Right lung (tissue), 5 donors: ENCODE measurements around the gene LARP6. TPM values are rescaled to one million over a fixed set of nuclear protein-coding genes. Genes with fewer than 3 reads are reported as not detected.

Source experiments
- DNase-seq, 2 donors: peaks; one replicate each; pipeline ENCODE4 v3.0.0-alpha.2; 2013
- polyA plus RNA-seq, 5 donors: library from polyadenylated mRNA; unstranded; fragments of 120-200 nt; gene quantifications; one replicate each; pipeline versions ENCODE4 v1.2.1 to v1.2.3, GENCODE V29; 2013; ENCODE audit warnings: inconsistent platforms in 1 of 5, low replicate concordance in 1 of 5; ENCODE audit not compliant: insufficient read length in 5 of 5, insufficient read depth in 1 of 5

LARP6 gene
- polyA plus RNA-seq, 5 donors = 14.8 to 17.3 (median 15.1) TPM

DNA sequence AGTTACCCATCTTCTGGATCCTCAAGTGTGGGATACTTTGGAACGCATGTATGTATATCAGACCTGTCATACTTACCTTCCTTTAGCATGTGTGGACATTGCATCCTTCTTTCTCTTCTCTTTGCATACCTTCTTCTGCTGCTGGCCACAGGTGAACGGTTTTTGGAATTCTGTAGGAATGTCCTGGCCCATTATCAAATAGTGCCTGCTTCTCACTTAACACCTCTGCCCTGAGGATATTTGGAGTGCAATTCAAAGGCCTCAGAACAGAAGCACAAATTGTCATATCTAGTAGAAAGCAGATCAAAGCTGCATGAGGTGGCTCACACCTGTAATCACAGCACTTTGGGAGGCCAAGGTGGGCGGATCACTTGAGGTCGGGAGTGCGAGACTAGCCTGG is 56.5 kb downstream of the LARP6 start:
- DNase-seq = no peak

DNA sequence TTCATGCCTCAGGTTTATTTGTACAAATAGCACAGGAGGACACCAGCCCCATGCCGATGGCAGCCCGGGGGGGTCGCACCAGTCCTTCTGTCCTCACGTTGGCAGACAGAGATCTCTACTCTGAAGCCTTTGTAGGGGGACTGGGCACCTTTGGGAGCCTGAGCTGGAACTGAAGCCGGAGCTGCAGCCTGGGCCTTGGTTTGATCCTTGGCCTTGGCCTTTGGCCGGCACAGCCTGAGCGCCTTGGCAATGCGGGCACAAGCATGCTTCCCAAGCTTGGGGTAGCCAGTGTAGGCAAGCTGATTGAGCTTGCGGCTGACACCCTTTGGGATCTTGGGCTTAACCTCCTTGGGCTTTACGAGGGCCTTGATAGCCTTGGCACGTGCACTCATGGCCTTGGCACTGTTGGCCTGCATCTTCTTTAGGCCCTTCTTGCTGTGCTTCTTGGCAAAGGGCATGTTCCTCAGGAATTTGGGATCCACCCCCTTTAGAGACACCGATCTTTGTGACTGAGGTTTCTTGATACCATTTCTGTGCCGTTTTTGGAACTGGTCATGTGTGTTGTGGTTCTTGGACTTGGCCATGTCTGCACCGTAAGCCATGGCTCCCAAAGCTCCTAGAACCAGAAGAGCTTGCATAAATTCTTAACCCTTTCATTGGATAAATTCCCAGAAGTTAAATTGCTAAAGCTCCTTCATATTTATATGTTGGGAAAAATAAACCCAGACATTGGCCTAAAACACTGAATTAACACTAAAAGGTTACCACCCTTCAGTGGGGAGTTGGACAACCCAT is 57.2 kb downstream of the LARP6 start:
- no peak for DNase-seq

DNA sequence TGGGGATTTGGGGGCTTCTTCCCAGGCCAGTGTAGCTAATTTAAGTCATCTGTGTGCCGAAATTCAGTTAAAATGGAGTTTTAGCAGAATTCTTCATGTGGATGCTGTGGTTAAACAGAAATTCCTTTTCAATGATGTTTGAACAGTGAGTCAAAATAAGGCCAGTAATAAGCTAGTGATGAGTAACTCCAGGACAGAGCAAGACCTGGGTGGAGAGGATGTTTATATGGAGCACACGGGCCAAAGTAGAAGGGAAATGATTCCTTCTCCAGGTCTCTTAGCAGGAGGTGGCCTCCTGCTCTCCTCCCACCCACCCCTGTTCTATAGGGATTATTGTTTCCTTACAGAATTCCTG is 58.7 kb downstream of the LARP6 start:
- no peak for DNase-seq

DNA sequence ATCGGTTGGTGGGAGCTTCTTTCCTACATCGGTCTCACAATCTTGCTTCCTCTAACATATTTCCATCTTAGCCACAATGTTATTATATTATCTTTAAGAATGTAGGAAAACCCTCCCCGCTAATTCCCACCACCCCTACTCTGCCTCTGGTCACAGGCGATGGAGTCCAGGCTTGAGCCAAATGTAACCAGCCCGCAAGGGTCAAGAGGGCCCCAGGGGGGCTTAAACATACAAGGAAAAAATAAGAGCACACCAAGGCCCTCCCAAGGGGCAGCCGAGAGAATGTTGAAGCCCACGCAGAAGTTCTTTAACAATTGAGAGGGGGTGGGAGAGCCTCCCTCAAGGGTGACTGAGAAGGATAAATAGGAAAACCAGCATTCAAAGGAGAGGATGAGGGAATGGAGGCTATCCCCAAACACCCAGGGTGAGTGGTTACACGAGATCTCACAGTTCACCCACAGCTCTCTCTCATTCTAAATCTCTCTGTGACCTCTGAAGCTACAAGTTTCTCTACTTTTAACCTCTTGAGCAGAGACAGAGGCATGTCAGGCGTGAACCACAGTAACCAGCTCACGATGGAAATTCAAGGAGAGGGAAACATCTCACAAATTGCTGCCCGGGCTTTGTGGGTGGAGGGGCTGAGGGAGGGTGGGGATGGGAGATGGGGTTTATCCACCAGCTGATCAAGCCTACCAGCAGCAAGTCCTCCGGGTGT is 59.2 kb downstream of the LARP6 start:
- DNase-seq = no peak

DNA sequence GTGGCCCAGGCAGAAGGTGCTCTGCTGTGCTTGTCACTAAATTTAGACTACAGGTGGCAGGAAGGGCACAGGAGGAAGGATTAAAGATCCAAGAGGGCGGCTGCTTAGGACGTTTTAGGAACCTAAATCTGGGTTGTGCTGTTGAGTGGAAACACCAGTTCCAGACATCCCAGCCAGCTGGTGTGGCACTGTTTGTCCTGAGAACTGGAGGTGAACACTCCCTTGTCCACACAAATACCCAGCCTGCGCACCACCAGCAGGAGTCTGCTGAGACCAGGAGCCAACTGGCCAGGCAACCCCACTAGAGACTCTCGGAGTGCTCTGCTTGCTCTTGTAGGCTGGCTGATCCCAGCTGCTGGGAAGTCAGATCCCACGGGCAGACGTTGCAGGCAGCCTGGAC is 60.3 kb downstream of the LARP6 start:
- no peak for DNase-seq

DNA sequence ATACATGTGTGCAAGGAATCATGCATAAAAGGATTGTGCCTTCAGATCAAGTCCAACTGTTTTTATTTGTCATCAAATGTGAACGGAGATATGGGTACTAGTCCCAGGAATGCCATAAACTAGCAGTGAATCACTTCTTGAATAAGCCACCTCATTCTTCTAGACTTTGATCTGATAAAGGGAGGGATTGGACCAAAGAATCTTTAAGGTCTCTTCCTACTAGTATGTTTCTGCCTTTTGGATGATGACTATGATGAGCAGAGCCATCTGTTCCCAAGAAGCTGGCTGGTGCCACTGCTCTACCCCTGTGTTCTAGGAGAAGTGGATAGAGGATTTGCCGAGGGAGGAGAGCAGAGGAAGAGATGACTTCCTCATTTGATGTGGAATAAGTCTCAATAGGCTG is 61.8 kb downstream of the LARP6 start:
- no peak for DNase-seq

DNA sequence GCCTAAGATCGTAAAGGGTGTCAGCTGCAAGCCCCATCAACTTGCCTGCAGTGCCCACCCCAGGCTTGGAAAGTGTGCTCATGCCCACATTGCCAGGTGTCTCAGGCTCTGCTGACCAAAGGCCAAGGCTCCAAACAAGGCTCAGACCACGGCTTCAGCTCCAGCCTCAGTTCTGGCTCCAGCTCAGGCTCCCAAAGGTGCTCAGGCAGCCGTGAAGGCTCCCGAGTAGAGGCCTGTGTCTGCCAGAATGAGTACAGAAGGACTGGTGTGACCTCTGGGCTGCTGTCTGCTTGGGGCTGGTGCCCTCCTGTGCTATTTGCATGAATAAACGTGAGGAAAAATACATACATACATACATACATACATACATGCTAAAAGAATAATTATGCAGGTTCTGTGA is 62.7 kb downstream of the LARP6 start:
- no peak for DNase-seq

DNA sequence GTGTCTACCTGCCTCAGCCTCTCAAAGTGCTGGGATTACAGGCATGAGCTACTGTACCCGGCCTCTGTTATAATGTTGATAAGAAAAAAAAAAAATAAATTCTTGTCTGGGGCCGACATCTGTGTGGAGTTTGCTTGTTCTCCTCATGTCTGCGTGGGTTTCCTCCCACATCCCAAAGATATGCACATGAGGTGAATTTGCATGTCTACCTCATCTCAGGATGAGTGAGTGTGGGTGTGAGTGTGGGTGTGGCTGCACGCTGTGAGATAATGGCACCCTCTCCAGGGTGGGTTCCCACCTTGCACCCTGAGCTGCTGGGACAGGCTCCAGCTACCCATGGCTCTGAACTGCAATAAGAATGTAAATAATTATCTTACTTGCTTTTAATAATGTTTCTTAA is 64.7 kb downstream of the LARP6 start:
- no peak for DNase-seq

DNA sequence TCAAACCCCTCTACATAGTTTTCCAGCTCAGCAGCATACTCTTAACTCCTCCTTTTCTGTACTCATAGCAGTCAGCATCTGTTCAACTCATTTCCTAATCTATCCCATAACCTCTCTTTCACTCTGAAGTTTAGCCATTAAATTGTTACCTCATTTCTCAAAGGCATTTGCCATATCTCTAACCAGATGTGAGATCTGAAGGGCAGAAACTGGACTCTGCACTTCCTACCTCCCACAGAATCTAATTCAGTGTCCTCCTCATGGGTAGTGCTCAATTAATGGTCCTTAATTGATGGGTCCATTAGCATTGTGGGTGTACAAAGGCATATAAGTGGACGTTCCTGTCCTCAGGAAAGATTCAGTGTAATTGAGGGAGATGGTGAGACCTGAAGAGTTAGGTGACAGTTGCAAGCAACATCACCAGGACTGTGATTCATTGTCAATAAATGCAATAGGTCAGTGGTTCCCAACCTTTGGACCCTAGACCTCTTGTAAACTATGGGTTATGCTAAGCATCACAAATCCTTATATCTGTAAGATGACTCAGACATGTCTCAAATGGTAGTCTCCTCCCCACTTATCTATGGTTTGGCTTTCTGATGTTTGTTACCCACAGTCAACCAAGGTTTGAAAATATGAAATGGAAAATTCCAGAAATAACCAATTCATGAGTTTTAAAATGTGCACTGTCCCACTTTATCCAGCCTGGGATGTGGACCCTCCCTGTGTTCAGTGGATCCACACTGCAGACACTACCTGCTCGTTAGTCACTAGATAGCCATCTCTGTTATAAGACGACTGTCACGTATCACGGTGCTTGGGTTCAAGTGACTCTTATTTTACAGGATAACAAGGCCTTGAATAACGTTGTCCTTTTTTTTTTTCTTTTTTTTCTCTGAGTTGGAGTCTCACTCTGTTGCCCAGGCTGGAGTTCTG is 65.6 kb downstream of the LARP6 start:
- no peak for DNase-seq

DNA sequence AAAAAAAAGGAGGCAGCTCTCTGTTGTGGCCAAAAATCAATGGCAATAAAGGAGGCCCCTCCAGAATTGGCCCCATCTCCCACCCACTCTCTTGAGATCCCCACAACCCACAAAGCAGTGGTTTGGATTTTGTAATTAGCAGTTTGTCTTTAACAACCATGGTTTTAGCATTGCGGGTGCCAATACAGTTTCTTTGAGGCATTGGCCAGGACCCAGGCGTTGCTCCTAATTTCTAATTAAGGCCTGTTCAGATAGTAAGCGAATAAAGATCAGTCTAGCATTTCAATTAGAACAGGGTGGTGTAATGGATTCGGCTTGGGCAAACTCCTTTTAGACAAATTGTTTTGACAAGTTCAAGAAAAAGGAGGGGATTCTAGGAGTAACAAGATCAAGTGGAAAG is 67.0 kb downstream of the LARP6 start:
- DNase-seq = no peak

DNA sequence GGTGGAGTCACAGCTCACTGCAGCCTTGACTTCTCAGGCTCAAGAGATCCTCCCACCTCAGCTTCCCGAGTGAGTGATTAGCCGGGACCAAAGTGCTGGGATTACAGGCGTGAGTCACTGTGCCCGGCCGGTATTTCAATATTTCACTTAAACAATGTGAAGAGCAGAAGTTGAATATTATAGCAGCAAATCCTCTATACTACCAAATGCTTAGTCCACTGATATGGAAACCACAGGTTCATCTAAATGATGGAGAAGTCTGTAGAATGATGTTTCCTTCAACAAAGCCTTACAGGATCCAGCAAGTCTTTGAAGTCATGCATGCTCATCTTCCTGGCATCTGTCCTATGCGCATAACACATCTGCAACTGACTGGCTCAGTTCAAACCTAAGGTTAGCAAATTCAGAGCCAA is 70.3 kb downstream of the LARP6 start:
- DNase-seq = no peak

DNA sequence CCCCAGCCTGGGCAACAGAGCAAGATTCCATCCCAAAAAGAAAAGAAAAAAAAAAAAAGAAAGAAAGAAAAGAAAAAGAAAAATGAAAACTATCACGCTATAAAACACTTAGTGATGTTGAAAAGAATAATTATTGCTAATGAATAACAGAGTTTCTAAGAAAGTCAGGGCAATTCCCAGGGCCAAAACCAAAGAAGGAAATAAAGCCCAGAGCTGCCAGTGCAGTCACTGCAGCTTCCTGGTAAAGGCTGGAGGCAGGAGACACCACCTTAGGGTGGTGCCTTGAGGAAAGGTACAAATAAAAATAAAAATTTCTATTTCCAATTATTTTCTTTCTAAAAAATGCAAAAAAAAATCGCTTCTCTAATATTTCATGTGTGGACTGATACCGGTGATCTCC is 70.9 kb downstream of the LARP6 start:
- DNase-seq = no peak

DNA sequence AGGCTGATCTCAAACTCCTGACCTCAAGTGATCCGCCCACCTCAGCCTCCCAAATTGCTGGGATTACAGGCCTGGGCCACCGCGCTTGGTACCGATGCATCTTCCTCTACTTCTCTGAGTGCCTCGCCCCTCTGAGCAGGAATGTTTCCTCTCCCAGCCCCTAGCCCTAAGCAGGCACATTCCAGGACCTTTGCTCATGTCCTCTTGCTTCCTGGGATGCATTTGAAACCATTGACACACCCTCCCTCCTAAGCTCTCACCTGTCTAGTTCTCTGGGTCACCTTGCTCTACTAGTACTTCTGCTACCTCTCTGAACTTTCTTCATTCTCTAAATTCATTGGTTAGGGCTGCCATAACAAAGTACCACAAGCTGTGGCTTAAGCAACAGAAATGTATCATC is 72.7 kb downstream of the LARP6 start:
- DNase-seq = no peak

Other genes with a start within 250 kb of the LARP6 start
- gene UACA, start 90.6 kb downstream of the LARP6 start, polyA plus RNA-seq = 100 to 1,000 TPM in 4 of 5 donors, 10 to 100 TPM in 1; 70.2 to 140 (median 126) TPM
- 1 to 10 TPM; 4.8 to 7.3 (median 6.5) TPM for gene THAP10, start 38.3 kb upstream of the LARP6 start, polyA plus RNA-seq
- 10 to 100 TPM; 13.3 to 24.3 (median 20.6) TPM for gene LRRC49, start 38.7 kb upstream of the LARP6 start, polyA plus RNA-seq